ENCODE results near the gene TAF3.

TAF3 gene

GRCh38 chr10:8047452-8048280, 229.4 kb downstream of the TAF3 start:
- DNase-seq (ENCODE audit: low spot score) = no peak

GRCh38 chr10:8048281-8049008, 230.1 kb downstream of the TAF3 start:
- DNase-seq (ENCODE audit: low spot score) = no peak

- DNase-seq (ENCODE audit: low spot score) = no peak
These were observed 230.9 kb downstream of the TAF3 start for GRCh38 chr10:8049045-8049864.

GRCh38 chr10:8049865-8050555, 231.7 kb downstream of the TAF3 start:
- DNase-seq (ENCODE audit: low spot score) = no peak

GRCh38 chr10:8050556-8051108, 232.3 kb downstream of the TAF3 start:
- no peak for DNase-seq (ENCODE audit: low spot score)

- no peak for DNase-seq (ENCODE audit: low spot score)
These were observed 233.0 kb downstream of the TAF3 start for GRCh38 chr10:8051109-8051821.

GRCh38 chr10:8051851-8052257, 233.5 kb downstream of the TAF3 start:
- no peak for DNase-seq (ENCODE audit: low spot score)

- DNase-seq (ENCODE audit: low spot score) = peak; percentile 10
These were observed 234.1 kb downstream of the TAF3 start for GRCh38 chr10:8052341-8052955.

- no peak for DNase-seq (ENCODE audit: low spot score)
These were observed 234.7 kb downstream of the TAF3 start for GRCh38 chr10:8052956-8053445.

- peak; percentile 98 for DNase-seq (ENCODE audit: low spot score)
These were observed 235.3 kb downstream of the TAF3 start for GRCh38 chr10:8053446-8054243.

GRCh38 chr10:8054244-8054493, 235.9 kb downstream of the TAF3 start:
- DNase-seq (ENCODE audit: low spot score) = peak; percentile 76

GRCh38 chr10:8054494-8055407, 236.4 kb downstream of the TAF3 start, which contains the start of gene GATA3:
Gene GATA3, plus strand, starts transcription at chr10:8054688. Its CDS starts 968 bp downstream, at chr10:8055656.
- peak; percentile 84 for DNase-seq (ENCODE audit: low spot score)

GRCh38 chr10:8055420-8056349, 237.4 kb downstream of the TAF3 start:
- DNase-seq (ENCODE audit: low spot score) = no peak

- DNase-seq (ENCODE audit: low spot score) = no peak
These were observed 238.1 kb downstream of the TAF3 start for GRCh38 chr10:8056378-8056777.

- DNase-seq (ENCODE audit: low spot score) = no peak
These were observed 238.6 kb downstream of the TAF3 start for GRCh38 chr10:8056871-8057331.

GRCh38 chr10:8057636-8058273, 239.4 kb downstream of the TAF3 start:
- DNase-seq (ENCODE audit: low spot score) = no peak

Measured in AG08396 (cell line).